CD1c-positive myeloid dendritic cell (primary cell): Measurements from ENCODE around the gene B3GALT4.
"Not testable (repeated sequence)": the region's sequence is repeated elsewhere in the genome, so short reads cannot be mapped to it uniquely, and the experiment has no call there.

Experiments
- DNase-seq: peaks from one replicate; pipeline ENCODE4 v3.0.0-alpha.2; 2016; ENCODE audit errors: extremely low spot score

The B3GALT4 gene

GRCh38 chr6:33272275-33273128, 4.4 kb upstream of the B3GALT4 start:
- DNase-seq = no peak

- DNase-seq = no peak
Measured at GRCh38 chr6:33273129-33273923, 3.6 kb upstream of the B3GALT4 start.

DNA sequence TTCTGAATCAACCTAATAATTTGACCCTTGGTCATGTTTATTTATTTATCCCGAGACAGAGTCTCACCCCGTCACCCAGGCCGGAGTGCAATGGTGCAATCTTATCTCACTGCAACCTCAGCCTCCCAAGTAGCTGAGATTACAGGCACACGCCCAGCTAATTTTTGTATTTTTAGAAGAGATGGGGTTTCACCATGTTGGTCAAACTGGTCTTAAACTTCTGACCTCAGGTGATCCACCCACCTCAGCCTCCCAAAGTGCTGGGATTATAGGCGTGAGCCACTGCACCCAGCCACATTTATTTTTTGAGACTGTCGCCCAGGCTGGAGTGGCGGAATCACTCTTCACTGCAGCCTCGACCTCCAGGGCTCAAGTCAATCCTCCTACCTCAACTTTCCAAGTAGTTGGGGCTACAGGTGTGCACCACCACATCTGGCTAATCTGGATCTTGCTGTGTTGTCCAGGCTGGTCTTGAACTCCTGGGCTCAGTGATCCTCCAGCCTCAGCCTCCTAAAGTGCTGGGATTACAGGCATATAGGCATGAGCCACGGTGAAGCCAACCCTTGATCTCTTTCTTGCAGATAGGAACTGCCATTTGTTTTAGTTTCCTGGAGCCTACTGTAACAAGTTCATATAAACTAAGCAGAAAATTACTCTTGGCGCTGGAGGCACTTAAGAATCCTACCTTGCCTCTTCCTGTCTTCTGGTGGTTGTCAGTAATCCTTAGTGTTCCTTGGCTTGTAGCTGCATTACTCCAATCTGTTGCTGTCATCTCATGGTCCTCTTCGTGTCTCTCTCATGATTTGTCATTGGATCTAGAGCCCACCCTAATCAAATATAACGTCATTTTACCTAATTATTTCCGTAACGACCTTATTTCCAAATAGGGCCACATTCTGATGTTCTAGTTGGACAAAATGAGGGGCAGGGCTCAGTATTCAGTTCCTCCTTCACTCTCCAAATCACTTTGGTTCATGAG, 2.7 kb upstream of the B3GALT4 start:
- DNase-seq = no peak

- not testable (repeated sequence) for DNase-seq
Measured at GRCh38 chr6:33275795-33276580, 935 bp upstream of the B3GALT4 start.

GRCh38 chr6:33276581-33276863, 401 bp upstream of the B3GALT4 start:
- no peak for DNase-seq

DNA sequence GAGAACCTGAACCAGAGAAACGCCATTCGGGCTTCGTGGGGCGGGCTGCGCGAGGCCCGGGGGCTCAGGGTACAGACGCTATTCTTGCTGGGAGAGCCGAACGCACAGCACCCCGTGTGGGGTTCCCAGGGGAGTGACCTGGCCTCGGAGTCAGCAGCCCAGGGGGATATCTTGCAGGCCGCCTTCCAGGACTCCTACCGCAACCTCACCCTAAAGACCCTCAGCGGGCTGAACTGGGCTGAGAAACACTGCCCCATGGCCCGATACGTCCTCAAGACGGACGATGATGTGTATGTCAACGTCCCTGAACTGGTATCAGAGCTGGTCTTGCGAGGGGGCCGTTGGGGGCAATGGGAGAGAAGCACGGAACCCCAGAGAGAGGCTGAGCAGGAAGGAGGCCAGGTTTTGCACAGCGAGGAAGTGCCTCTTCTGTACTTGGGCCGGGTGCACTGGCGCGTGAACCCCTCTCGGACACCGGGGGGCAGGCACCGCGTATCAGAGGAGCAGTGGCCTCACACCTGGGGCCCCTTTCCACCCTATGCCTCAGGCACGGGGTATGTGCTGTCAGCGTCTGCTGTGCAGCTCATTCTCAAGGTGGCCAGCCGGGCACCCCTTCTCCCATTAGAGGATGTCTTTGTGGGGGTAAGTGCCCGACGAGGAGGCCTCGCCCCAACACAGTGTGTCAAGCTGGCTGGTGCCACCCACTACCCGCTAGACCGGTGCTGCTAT, 904 bp downstream of the B3GALT4 start:
- DNase-seq = no peak

DNA sequence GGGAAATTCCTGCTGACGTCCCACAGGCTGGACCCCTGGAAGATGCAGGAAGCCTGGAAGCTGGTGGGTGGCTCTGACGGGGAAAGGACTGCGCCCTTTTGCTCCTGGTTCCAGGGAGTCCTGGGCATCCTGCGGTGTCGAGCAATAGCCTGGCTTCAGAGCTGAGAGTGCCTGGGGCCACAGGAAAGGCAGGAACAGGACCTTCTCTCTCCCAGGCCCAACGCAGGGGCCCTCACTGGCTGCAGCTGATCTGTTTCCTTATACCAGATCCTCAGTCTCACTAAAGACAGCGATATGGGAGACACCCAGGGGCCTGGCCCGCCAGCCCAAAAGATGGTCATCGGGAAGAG, 1.4 kb downstream of the B3GALT4 start:
- no peak for DNase-seq

DNA sequence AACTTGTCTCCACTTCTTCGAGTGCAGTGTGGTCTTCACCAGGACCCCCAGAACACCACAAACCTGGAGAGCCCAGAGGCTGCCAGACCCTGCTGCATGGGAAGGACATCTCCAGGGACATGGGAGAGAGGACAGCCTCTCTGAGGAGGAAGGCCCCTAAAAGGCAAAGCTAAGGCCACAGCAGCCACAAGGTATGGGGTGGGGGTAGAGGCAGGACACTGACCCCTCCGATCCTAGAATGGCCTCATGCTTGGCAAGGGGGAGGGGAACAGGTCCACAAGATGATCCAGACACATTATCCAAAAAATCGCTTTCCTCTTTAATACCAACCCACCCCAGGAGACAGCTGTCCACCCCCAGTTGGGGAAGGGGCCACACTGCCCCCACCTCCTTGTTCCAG, 1.9 kb downstream of the B3GALT4 start:
- no peak for DNase-seq

DNA sequence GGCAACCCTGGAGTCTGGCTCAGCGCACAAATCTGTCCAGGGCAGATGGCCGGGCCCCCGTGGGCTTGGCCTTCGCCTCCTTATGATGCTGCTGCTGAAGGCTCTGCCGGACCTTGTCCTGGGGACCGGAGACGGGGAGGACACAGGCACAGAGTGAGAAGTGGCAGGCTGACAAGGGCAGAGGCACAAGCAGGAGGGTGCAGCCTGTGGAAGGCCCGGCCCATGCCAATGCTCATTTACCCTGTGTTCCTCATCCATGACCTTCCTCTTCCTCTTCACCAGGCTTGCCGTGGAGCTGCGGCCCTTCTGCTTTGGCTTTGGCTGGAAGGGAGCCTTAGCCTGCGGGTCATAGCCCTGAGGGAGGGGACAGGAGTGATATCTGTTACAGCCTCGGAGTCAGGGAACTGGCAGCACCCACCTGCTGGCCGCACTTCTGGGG, 2.4 kb downstream of the B3GALT4 start:
- DNase-seq = peak; percentile 22

- peak; percentile 69 for DNase-seq
Measured at GRCh38 chr6:33279971-33280511, 3.1 kb downstream of the B3GALT4 start.

- no peak for DNase-seq
Measured at GRCh38 chr6:33280539-33280938, 3.6 kb downstream of the B3GALT4 start.

- not testable (repeated sequence) for DNase-seq
Measured at GRCh38 chr6:33285214-33285613, 8.3 kb downstream of the B3GALT4 start.

- no peak for DNase-seq
Measured at GRCh38 chr6:33286946-33287914, 10.3 kb downstream of the B3GALT4 start.

DNA sequence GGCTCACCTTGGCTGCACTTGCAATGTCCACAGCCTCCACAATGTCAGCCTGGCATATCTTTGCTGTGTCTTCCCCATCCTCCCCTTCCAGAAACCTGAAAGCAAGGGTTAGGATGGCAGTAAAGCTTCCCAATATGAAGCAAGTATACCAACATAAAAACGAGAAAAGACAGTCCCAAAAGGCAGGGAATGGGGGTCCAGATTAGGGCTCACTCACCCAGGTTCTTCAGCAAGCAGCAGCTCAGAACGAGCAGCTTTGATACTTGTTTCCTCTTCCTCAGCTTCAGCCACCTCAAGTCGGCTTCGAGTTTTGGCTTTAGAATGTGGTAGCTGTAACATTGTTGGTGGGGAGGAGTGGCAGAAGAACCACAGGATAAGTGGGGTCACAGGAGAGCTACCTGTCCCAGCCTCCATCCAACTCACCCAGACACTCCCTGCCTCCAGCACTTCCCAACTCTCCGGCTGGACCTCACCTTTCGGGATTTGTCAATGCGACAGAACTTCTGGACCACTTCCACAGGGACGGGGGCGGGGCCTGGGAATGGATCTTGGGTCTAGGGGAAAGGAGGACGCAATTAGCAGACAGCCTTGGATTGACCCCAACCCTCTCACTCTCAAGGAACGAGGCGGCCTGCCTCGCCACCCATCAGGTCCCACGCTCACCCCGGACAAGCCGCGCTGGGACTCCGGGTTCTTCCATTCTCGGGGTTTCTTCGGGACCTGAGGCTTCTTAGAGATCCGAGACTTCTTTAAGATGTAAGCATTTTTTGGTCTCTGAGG, 11.4 kb downstream of the B3GALT4 start:
- no peak for DNase-seq

DNA sequence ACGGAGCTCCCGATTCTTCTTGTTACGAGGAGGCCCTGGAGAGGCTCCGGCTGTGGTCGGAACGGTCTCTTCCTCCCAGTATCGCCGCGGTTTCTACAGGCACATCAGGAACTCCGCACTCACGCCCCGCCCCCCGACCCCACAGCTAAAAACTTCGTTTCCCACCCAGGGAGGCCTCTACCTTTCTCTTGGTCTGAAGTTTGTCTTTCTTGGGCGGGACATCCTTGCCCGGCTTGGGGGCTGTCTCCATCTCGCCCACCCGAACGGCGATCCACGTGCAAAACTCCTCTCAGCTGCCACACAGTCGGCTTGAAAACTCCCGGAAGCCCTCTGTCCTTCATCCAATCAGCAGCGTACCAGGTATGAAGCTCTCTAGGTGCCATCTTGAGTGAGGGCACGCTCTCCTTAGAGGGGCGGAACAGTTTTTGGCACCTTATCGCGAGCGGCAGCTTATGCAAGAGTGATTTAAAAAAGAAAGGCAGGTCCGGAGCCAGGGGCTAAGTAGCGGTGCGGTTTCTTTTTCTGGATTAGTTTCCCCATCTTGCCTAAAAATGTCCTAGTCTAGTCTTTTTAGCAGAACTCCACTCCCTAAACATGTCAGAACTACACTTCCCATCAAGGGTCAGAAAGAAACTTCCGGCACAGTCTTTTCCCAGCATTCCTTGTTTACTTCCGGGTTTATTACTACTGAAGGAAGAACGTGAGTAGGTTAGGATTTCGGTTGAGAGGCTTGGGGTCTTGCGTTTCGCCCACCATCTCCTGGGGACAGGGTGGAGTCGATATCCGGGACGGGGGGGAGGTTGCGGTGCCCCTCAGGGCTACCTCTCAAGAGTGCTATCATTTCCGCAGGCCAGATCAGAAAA, 12.2 kb downstream of the B3GALT4 start, which contains the start of the genes PFDN6 and WDR46:
Gene PFDN6 (plus strand): TSS at position 681 of the 863 bp plus-strand sequence. CDS start 256 bp downstream, outside the sequence.
Gene WDR46 (minus strand): TSS at position 319 of the 863 bp plus-strand sequence. CDS start 69 bp downstream, at position 250.
- DNase-seq = peak; percentile 93

- DNase-seq = peak; percentile 27
Measured at GRCh38 chr6:33289784-33290315, 12.9 kb downstream of the B3GALT4 start.

- no peak for DNase-seq
Measured at GRCh38 chr6:33290459-33290858, 13.5 kb downstream of the B3GALT4 start.
